ENCODE measurements around the gene UGT2B17. TPM values are rescaled to one million over a fixed set of nuclear protein-coding genes. Genes with fewer than 3 reads are reported as not detected.

UGT2B17 gene
- total RNA-seq, 1 experiment from 2014 or later = not detected

GRCh38 chr4:68599150-68599549 lies 23.0 kb upstream of the UGT2B17 start:
- H3K4me3 ChIP-seq (ENCODE audit: low read depth, low read length, poor library complexity, severe bottlenecking) = no peak overlapping the region
- BruUV-seq (replicated peaks) = no TSS peak
- intact Hi-C loops (cut with micrococcal nuclease; ENCODE audit: unreplicated experiment) = no loop called here
- DNase-seq (ENCODE audit: low spot score) = no peak
- no peak overlapping the region for H3K27ac ChIP-seq (ENCODE audit: low read depth, low read length, poor library complexity, severe bottlenecking)
- ChIA-PET CTCF (no interaction called here), POLR2A (ENCODE audit: low non-redundant PET) (no interaction called here)
- no peaks in the 10 kb centered on the region for H3K36me3 ChIP-seq (ENCODE audit: insufficient read depth, low read length, poor library complexity, severe bottlenecking)
- no peaks in the 10 kb centered on the region for H3K9me3 ChIP-seq (ENCODE audit: low read depth, low read length, poor library complexity, severe bottlenecking)
- H3K4me1 ChIP-seq (ENCODE audit: insufficient read depth, low read length, poor library complexity, severe bottlenecking) = no peaks in the 10 kb centered on the region
- TF ChIP-seq CTCF (conservative IDR thresholded peaks at IDR 0.05; ENCODE audit: low read depth, low read length) = no peak
- TF ChIP-seq EZH2 (IDR thresholded peaks at IDR 0.05; ENCODE audit: borderline replicate concordance, low read depth, low read length, poor library complexity, severe bottlenecking) = no peak
- no peaks in the 10 kb centered on the region for H3K27me3 ChIP-seq (replicated peaks; ENCODE audit: insufficient read depth, low read depth, low read length, poor library complexity)

- BruUV-seq (replicated peaks) = no TSS peak
- ChIA-PET CTCF (no interaction called here), POLR2A (ENCODE audit: low non-redundant PET) (no interaction called here)
- no peak for DNase-seq (ENCODE audit: low spot score)
- no peaks in the 10 kb centered on the region for H3K4me1 ChIP-seq (ENCODE audit: insufficient read depth, low read length, poor library complexity, severe bottlenecking)
- H3K36me3 ChIP-seq (ENCODE audit: insufficient read depth, low read length, poor library complexity, severe bottlenecking) = no peaks in the 10 kb centered on the region
- TF ChIP-seq CTCF (conservative IDR thresholded peaks at IDR 0.05; ENCODE audit: low read depth, low read length) (no peak), EZH2 (IDR thresholded peaks at IDR 0.05; ENCODE audit: borderline replicate concordance, low read depth, low read length, poor library complexity, severe bottlenecking) (no peak)
- no peaks in the 10 kb centered on the region for H3K9me3 ChIP-seq (ENCODE audit: low read depth, low read length, poor library complexity, severe bottlenecking)
- no peak overlapping the region for H3K27ac ChIP-seq (ENCODE audit: low read depth, low read length, poor library complexity, severe bottlenecking)
- H3K4me3 ChIP-seq (ENCODE audit: low read depth, low read length, poor library complexity, severe bottlenecking) = no peak overlapping the region
- intact Hi-C loops (cut with micrococcal nuclease; ENCODE audit: unreplicated experiment) = no loop called here
- no peaks in the 10 kb centered on the region for H3K27me3 ChIP-seq (replicated peaks; ENCODE audit: insufficient read depth, low read depth, low read length, poor library complexity)
Measured at GRCh38 chr4:68597482-68597881, 21.4 kb upstream of the UGT2B17 start.

GRCh38 chr4:68594678-68595077 lies 18.6 kb upstream of the UGT2B17 start:
- TF ChIP-seq EZH2 (IDR thresholded peaks at IDR 0.05; ENCODE audit: borderline replicate concordance, low read depth, low read length, poor library complexity, severe bottlenecking) = no peak
- TF ChIP-seq CTCF (conservative IDR thresholded peaks at IDR 0.05; ENCODE audit: low read depth, low read length) = no peak
- POLR2A ChIA-PET (ENCODE audit: low non-redundant PET) = no interaction called here
- BruUV-seq (replicated peaks) = no TSS peak

More at GRCh38 chr4:68594678-68595077, 18.6 kb upstream of the UGT2B17 start:
- Histone ChIP-seq H3K4me1 (ENCODE audit: insufficient read depth, low read length, poor library complexity, severe bottlenecking) (no peaks in the 10 kb centered on the region), H3K27me3 (replicated peaks; ENCODE audit: insufficient read depth, low read depth, low read length, poor library complexity) (no peaks in the 10 kb centered on the region), H3K36me3 (ENCODE audit: insufficient read depth, low read length, poor library complexity, severe bottlenecking) (no peaks in the 10 kb centered on the region), H3K9me3 (ENCODE audit: low read depth, low read length, poor library complexity, severe bottlenecking) (no peaks in the 10 kb centered on the region), H3K4me3 (ENCODE audit: low read depth, low read length, poor library complexity, severe bottlenecking) (no peak overlapping the region), H3K27ac (ENCODE audit: low read depth, low read length, poor library complexity, severe bottlenecking) (no peak overlapping the region)
- no peak for DNase-seq (ENCODE audit: low spot score)
- intact Hi-C loops (cut with micrococcal nuclease; ENCODE audit: unreplicated experiment) = no loop called here
- CTCF ChIA-PET = no interaction called here
